ENCODE results near the gene NOL7.

DNA sequence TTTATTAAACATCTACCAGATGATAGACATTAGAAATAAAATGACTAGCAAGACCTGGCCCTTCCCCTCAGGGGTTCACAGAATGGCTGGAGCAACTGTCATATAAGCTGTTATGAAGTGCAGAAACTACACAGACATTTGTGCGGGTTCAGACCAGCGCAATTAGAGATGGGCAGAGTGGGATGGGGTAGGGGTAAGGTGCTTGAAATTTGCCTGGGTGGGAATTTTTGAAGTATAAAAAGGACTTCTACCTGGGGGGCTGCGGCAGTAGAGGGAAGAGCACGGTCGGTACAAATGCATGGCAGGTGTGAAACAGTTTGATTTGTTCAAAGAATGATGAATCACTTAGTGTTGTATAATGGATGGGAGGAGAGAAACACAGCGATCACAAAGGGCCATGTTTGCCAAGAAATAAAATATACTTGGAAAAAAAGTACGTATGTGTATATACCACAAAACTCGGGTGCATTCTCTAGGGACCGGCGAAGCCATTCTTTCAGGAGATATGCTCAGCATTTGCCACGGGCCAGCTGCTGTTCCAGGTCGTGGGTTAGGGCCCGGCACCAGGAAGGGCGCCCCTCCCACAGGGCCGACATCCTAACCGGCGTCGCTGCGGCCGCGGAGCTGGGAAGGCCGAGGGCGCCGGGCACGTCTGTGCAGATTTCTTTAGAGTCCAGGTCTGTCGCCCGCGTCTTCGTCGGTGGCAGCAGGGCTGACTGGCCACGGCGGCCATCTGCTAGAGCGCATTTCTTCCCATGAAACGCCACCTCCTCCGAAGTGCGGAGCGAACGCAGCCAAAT is 809 bp upstream of the NOL7 start:
- TF ChIP-seq, protein P1, sequence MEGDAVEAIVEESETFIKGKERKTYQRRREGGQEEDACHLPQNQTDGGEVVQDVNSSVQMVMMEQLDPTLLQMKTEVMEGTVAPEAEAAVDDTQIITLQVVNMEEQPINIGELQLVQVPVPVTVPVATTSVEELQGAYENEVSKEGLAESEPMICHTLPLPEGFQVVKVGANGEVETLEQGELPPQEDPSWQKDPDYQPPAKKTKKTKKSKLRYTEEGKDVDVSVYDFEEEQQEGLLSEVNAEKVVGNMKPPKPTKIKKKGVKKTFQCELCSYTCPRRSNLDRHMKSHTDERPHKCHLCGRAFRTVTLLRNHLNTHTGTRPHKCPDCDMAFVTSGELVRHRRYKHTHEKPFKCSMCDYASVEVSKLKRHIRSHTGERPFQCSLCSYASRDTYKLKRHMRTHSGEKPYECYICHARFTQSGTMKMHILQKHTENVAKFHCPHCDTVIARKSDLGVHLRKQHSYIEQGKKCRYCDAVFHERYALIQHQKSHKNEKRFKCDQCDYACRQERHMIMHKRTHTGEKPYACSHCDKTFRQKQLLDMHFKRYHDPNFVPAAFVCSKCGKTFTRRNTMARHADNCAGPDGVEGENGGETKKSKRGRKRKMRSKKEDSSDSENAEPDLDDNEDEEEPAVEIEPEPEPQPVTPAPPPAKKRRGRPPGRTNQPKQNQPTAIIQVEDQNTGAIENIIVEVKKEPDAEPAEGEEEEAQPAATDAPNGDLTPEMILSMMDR (conservative IDR thresholded peaks at IDR 0.05; ENCODE audit: low read depth, low read length): no peak
- TF ChIP-seq EZH2 (IDR thresholded peaks at IDR 0.05; ENCODE audit: borderline replicate concordance, low read depth, low read length, poor library complexity, severe bottlenecking): no peak

Measured in A673 (cell line).